Right lobe of liver (tissue), 6 donors: Measurements from ENCODE around the gene ZNF644. TPM values are rescaled to one million over a fixed set of nuclear protein-coding genes. Genes with fewer than 3 reads are reported as not detected.

Source experiments
- ATAC-seq, 4 donors: fragments of 200-7000 bp; cut with Tn5 transposase; one replicate each; pipeline ENCODE4 v1.9.1; 2020; ENCODE audit warnings: mild to moderate bottlenecking in 4 of 4, moderate library complexity in 4 of 4
- DNase-seq, 3 donors: peaks; one replicate each; pipeline ENCODE4 v3.0.0-alpha.2; 2020
- H3K27ac ChIP-seq, 3 donors: fragments of 200-600 bp; one replicate each; pipeline ENCODE4 v1.8.0; 2022
- H3K27me3 ChIP-seq, 2 donors: fragments of 200-600 bp; one replicate each; pipeline ENCODE4 v1.8.0; 2022
- H3K36me3 ChIP-seq, 4 donors: fragments of 200-600 bp; sonication (generic) in 1 of 4; one replicate each; pipeline versions ENCODE4 v1.5.1 to v1.8.0; 2017 to 2022; ENCODE audit warnings: control low read depth in 1 of 4
- H3K4me1 ChIP-seq, 4 donors: fragments of 200-600 bp; sonication (generic) in 1 of 4; one replicate each; pipeline versions ENCODE4 v1.5.1 to v1.8.0; 2017 to 2022; ENCODE audit warnings: control low read depth in 1 of 4
- H3K4me3 ChIP-seq, 3 donors: fragments of 200-600 bp; one replicate each; pipeline ENCODE4 v1.8.0; 2022
- H3K9me3 ChIP-seq, 4 donors: fragments of 200-600 bp; sonication (generic) in 1 of 4; one replicate each; pipeline versions ENCODE4 v1.5.1 to v1.8.0; 2017 to 2022; ENCODE audit warnings: control low read depth in 1 of 4
- POLR2A ChIP-seq: fragments of 450-650 bp; IDR thresholded peaks from one replicate; pipeline ENCODE4 v1.6.1; 2017; ENCODE audit warnings: antibody characterized with exemption, mild to moderate bottlenecking
- WGBS: methylation state at CpG from one replicate; pipeline ENCODE4 v1.1.6; 2018; ENCODE audit warnings: low coverage, low lambda C conversion rate; ENCODE audit not compliant: insufficient coverage; ENCODE audit errors: missing lambda C conversion rate; 5-methylcytosine and 5-hydroxymethylcytosine counted together
- intact Hi-C, 2 donors: fragments of 100-400 bp; cut with DNase I; formaldehyde crosslinking; loops; one replicate each; pipeline versions ENCODE4 v1.11.2 to v1.14.1; 2022
- total RNA-seq, 6 experiments: library from RNA; depleted of rRNA in 2 of 6; stranded (reverse); fragments of >200 nt in 2 of 6; fragmentation: NEBNext Ultra II Directional in 3 of 6; extraction: Animal tissue kit (Norgen Biotek cat#: 25700) in 3 of 6; gene quantifications; one replicate each; pipeline versions ENCODE4 v1.1.0 to v1.2.4, GENCODE V29; 2016 to 2023
- TF ChIP-seq, protein P1 (sequence below), 4 donors: fragments of 200-600 bp in 3 of 4; fragments of 450-650 bp in 1 of 4; IDR thresholded peaks; one replicate each; pipeline versions ENCODE4 v1.5.1 to v1.8.0; 2016 to 2022; ENCODE audit warnings: antibody characterized with exemption in 4 of 4, mild to moderate bottlenecking in 2 of 4
- donor health status: DM: no; HTN: yes; CAD: no.
- donor health status: DM: no; HTN: no; CAD: no.
- donor health status: DM: no; HTN: no; CAD: no.
- donor health status: DM: no; HTN: yes; CAD: no.
- donor health status: DM: no; HTN: yes; CAD: no.

ZNF644 gene
- total RNA-seq, 6 experiments from 2014 or later: 19.3 to 26.9 (median 19.9) TPM

DNA sequence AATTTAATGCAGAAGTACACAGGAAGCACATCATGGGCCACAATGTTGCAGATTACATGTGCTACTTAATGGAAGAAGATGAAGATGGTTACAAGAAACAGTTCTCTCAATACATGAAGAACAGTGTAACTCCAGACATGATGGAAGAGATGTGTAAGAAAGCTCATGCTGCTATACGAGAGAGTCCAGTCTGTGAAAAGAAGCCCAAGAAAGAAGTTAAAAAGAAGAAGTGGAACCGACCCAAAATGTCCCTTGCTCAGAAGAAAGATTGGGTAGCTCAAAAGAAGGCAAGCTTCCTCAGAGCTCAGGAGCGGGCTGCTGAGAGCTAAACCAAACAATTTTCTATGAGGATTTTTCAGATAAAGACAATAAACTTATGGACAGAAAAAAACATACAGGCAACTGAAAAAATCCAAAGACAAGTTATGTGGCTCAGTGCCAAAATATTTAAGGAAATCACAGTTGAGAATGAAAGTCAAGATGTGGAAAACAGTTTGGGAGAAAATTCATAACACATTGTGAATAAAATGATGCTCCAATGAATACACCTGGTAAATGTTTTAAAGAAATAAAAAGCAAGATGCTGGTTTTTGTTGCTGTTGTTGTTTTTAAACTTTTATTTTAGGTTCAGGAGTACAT is 2.8 kb upstream of the ZNF644 start:
- Histone ChIP-seq H3K27me3 (no peaks in the 10 kb centered on the region), H3K4me3 (no peak overlapping the region), H3K9me3 (no peaks in the 10 kb centered on the region), H3K27ac (no peak overlapping the region), H3K4me1 (peaks cover 0 to 18% (median 9%) of the 10 kb centered on the region in 4 donors), H3K36me3 (no peaks in the 10 kb centered on the region)
- WGBS: 71% methylated on average over 3 of the region's 3 CpGs
- intact Hi-C loops: no loop called here
- no peak for ATAC-seq
- TF ChIP-seq, protein P1, sequence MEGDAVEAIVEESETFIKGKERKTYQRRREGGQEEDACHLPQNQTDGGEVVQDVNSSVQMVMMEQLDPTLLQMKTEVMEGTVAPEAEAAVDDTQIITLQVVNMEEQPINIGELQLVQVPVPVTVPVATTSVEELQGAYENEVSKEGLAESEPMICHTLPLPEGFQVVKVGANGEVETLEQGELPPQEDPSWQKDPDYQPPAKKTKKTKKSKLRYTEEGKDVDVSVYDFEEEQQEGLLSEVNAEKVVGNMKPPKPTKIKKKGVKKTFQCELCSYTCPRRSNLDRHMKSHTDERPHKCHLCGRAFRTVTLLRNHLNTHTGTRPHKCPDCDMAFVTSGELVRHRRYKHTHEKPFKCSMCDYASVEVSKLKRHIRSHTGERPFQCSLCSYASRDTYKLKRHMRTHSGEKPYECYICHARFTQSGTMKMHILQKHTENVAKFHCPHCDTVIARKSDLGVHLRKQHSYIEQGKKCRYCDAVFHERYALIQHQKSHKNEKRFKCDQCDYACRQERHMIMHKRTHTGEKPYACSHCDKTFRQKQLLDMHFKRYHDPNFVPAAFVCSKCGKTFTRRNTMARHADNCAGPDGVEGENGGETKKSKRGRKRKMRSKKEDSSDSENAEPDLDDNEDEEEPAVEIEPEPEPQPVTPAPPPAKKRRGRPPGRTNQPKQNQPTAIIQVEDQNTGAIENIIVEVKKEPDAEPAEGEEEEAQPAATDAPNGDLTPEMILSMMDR (IDR thresholded peaks at IDR 0.05): no peak
- TF ChIP-seq POLR2A: no peak
- DNase-seq: no peak

DNA sequence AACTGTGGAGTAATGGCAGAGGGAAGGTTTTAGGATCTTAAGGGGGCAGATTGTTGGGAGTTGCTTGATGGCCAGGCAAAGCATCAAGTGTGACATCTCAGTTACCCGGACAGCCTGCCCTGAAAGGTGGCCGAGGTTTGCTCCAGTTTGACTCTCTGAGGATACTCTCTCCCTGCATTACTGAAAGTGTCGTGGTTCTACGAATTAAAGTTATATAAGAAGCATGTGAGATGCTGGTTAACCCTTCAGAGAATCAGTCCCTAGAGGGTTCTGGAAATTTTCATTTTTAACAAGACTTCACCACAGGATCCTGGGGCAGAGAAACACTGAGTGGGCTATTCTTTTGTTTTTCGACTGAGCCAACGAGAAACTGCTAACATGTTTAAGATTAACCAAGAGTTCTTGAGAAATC is 689 bp upstream of the ZNF644 start:
- DNase-seq (no peak), ATAC-seq (no peak)
- Histone ChIP-seq H3K36me3 (no peaks in the 10 kb centered on the region), H3K27me3 (no peaks in the 10 kb centered on the region), H3K9me3 (no peaks in the 10 kb centered on the region), H3K27ac (peak overlapping the region; percentile 98 to 100 (median 99)), H3K4me3 (peak overlapping the region; percentile 80 to 86 (median 81)), H3K4me1 (peaks cover 0 to 30% (median 9%) of the 10 kb centered on the region in 4 donors)
- no peak for TF ChIP-seq POLR2A
- TF ChIP-seq, protein P1 (IDR thresholded peaks at IDR 0.05): no peak
- WGBS: 44% methylated on average over 6 of the region's 6 CpGs
- intact Hi-C loops: no loop called here

DNA sequence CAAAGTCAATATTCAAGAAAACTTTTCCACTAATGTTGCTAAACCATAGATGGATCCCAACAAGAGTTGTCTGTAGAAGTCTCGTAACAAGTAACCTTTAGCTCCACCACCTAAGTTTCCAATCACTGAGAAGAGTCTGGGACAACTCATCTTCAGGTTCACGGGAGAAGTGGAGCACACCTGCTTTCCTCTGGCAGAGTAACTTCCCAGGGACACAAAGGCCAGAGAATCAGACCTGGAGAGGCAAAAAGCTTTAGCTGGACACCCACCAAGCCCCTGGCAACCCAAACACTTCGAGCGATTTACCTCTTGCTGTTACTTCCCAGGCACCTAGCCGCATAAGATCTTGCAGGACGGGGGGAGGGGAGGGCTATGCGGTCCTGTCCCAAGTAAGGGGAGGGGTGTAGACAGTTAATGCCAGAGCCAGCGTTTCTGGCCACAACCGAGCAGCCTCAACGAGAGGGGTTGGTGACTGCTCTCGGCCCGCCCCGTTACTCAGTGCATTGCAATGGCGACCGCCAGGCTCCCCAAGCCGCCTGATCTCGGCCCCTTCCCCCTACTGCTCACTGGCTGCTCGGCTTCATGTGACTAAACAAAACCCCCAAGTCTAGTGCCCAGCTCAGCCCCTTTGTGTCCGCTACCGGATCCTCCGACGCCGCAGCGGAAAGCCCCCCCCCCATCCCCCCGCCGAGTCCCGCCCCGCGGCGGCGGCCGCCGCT is 709 bp downstream of the ZNF644 start:
- Histone ChIP-seq H3K4me1 (peaks cover 0 to 37% (median 10%) of the 10 kb centered on the region in 4 donors), H3K27ac (peak overlapping the region; percentile 98 to 100 (median 99)), H3K9me3 (no peaks in the 10 kb centered on the region), H3K36me3 (no peaks in the 10 kb centered on the region), H3K27me3 (no peaks in the 10 kb centered on the region), H3K4me3 (peak overlapping the region; percentile 80 to 86 (median 81))
- WGBS: 3% methylated on average over 7 of the region's 33 CpGs
- ATAC-seq (peak; percentile 66 to 79 (median 68)), DNase-seq (peak; percentile 75 to 80 (median 77))
- TF ChIP-seq, protein P1 (IDR thresholded peaks at IDR 0.05): no peak
- TF ChIP-seq POLR2A: no peak
- intact Hi-C loops: no loop called here

DNA sequence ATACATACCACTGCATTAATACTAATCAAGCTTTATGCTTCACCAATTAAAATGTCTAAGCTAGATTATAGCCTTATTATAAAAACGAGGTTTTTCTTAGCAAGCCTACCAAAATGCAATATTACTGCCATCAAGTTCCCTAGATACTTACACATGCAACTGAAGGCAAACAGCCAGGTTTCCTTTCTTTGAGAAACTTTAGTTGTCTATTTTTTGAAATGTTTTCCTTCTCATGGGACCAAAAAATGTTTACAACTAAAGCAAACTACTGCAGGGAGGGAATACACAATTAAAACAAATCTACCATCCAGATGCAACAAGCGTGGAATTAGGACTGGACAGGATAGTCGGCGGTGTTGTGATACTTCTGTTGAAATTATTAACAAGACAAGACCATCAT is 1.3 kb downstream of the ZNF644 start:
- H3K4me1 ChIP-seq: peaks cover 0 to 43% (median 8%) of the 10 kb centered on the region in 4 donors
- H3K27ac ChIP-seq: peak overlapping the region in 2 of 3 donors; percentile 98 to 100
- H3K36me3 ChIP-seq: no peaks in the 10 kb centered on the region
- no peak for DNase-seq
- intact Hi-C loops: no loop called here
- TF ChIP-seq POLR2A: no peak
- H3K4me3 ChIP-seq: peak overlapping the region in 2 of 3 donors; percentile 81 to 86
- ATAC-seq: no peak
- H3K27me3 ChIP-seq: no peaks in the 10 kb centered on the region
- 24% methylated on average over 4 of the region's 4 CpGs for WGBS
- no peaks in the 10 kb centered on the region for H3K9me3 ChIP-seq

DNA sequence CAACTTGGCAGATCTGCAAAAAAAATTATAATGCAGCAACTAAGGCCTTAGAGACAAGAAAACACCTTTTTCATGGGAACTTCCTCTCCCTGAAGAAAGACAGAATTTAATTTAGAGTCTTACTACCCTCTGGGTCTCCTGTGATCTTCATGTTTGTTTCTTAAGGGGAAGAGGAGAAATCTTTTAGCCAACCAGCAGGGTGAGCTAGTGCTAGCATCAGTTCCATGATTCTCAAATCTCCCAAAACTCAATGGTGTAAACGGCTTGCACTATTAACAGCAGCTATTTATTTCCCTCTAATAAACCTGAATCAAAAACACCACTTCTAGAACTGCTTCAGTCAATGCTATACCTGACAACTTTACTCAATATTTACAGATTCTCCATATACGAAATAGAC is 3.8 kb downstream of the ZNF644 start:
- Histone ChIP-seq H3K27me3 (no peaks in the 10 kb centered on the region), H3K9me3 (no peaks in the 10 kb centered on the region), H3K4me1 (peaks cover 0 to 43% (median 8%) of the 10 kb centered on the region in 4 donors), H3K27ac (no peak overlapping the region), H3K4me3 (no peak overlapping the region), H3K36me3 (no peaks in the 10 kb centered on the region)
- no peak for ATAC-seq
- 67% methylated on average over 2 of the region's 2 CpGs for WGBS
- intact Hi-C loops: no loop called here
- DNase-seq: no peak
- TF ChIP-seq POLR2A: no peak
- TF ChIP-seq, protein P1 (IDR thresholded peaks at IDR 0.05): peak; percentile 15 to 39 (median 32)
